ENCODE data around the gene CHRND. TPM values are rescaled to one million over a fixed set of nuclear protein-coding genes. Genes with fewer than 3 reads are reported as not detected.

CHRND gene
- total and polyA plus RNA-seq, 12 donors: 0.07 to 0.39 (median 0.14) TPM; not detected in 7

DNA sequence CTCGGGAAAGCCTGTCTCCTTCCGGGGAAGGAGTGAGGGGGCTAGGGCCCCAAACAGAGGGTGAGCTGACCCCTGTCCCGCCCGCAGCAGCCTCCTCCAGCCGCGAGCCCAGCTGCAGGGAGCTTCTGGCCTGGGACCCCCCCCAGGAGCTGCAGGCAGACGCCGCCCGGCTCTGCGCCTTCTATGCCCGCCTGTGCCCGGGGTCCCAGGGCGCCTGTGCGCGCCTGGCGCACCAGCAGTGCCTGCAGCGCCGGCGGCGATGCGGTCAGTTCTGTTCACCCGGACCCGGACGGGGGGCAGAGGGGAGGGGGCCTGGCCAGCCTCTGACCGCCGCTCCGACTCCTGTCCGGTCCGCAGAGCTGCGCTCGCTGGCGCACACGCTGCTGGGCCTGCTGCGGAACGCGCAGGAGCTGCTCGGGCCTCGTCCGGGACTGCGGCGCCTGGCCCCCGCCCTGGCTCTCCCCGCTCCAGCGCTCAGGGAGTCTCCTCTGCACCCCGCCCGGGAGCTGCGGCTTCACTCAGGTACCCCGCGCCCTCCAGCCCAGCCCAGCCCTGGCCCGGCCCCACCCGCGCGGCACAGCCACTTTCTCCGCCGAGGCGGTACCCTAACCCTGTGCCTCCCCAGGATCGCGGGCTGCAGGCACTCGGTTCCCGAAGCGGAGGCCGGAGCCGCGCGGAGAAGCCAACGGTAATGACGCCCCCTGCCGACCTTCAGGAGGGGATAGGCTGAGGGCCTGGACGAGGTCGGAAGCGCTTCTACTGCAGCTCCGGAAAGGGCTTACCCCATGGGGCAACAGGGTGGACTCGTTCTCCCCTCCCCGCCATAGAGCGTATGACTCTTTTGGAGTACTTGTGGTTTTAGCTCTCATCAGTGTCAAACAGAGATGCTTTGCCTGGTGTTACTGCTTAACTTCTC lies 2.0 kb upstream of the CHRND start:
- intact Hi-C loops (cut with DNase I): loop anchor here in 1 of 2 donors (2.0 to 10.0 kb wide), 2 partner anchors 79 to 619 kb away; no protein-coding TSS in a partner anchor
- peaks cover 7 to 23% of the 10 kb centered on the region in 2 donors for H3K4me1 ChIP-seq (replicated peaks in 1 of 2)
- peaks cover 36% of the 10 kb centered on the region for H3K27me3 ChIP-seq
- DNase-seq: peak in 3 of 7 donors; percentile 43 to 51 (median 44)
- TF ChIP-seq, protein P1, sequence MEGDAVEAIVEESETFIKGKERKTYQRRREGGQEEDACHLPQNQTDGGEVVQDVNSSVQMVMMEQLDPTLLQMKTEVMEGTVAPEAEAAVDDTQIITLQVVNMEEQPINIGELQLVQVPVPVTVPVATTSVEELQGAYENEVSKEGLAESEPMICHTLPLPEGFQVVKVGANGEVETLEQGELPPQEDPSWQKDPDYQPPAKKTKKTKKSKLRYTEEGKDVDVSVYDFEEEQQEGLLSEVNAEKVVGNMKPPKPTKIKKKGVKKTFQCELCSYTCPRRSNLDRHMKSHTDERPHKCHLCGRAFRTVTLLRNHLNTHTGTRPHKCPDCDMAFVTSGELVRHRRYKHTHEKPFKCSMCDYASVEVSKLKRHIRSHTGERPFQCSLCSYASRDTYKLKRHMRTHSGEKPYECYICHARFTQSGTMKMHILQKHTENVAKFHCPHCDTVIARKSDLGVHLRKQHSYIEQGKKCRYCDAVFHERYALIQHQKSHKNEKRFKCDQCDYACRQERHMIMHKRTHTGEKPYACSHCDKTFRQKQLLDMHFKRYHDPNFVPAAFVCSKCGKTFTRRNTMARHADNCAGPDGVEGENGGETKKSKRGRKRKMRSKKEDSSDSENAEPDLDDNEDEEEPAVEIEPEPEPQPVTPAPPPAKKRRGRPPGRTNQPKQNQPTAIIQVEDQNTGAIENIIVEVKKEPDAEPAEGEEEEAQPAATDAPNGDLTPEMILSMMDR (IDR thresholded peaks at IDR 0.05): no peak
- TF ChIP-seq POLR2A (IDR thresholded peaks at IDR 0.05): no peak
- H3K27ac ChIP-seq: no peak overlapping the region
- no peaks in the 10 kb centered on the region for H3K36me3 ChIP-seq (replicated peaks in 1 of 2)
- peak overlapping the region in 1 of 4 donors; percentile 40 for H3K4me3 ChIP-seq
- whole genome bisulfite sequencing, 4 donors: 2 to 18% (median 7%) methylated on average over 3 to 75 of the region's 75 CpGs
- H3K9me3 ChIP-seq (replicated peaks in 1 of 3): no peaks in the 10 kb centered on the region

- no peaks in the 10 kb centered on the region for H3K36me3 ChIP-seq (replicated peaks in 1 of 2)
- H3K4me3 ChIP-seq: no peak overlapping the region
- intact Hi-C loops (cut with DNase I): loop anchor here in 1 of 2 donors (10.0 kb wide), 1 partner anchor 620 kb away; no protein-coding TSS in a partner anchor
- DNase-seq: no peak
- no peak for TF ChIP-seq POLR2A (IDR thresholded peaks at IDR 0.05)
- TF ChIP-seq, protein P1 (IDR thresholded peaks at IDR 0.05): no peak
- peaks cover 7 to 23% of the 10 kb centered on the region in 2 donors for H3K4me1 ChIP-seq (replicated peaks in 1 of 2)
- peaks cover 36% of the 10 kb centered on the region for H3K27me3 ChIP-seq
- 57 to 83% (median 65%) methylated on average over 1 to 6 of the region's 6 CpGs for WGBS, 4 donors
- H3K27ac ChIP-seq: no peak overlapping the region
- H3K9me3 ChIP-seq (replicated peaks in 1 of 3): no peaks in the 10 kb centered on the region
Measured at GRCh38 chr2:232524771-232525170, 1.2 kb upstream of the CHRND start.

GRCh38 chr2:232525199-232525598 lies 761 bp upstream of the CHRND start:
- intact Hi-C loops (cut with DNase I): loop anchor here in 1 of 2 donors (10.0 kb wide), 1 partner anchor 620 kb away; no protein-coding TSS in a partner anchor
- Histone ChIP-seq H3K4me1 (replicated peaks in 1 of 2) (peaks cover 7 to 23% of the 10 kb centered on the region in 2 donors), H3K27ac (no peak overlapping the region), H3K27me3 (peaks cover 36% of the 10 kb centered on the region), H3K9me3 (replicated peaks in 1 of 3) (no peaks in the 10 kb centered on the region), H3K36me3 (replicated peaks in 1 of 2) (no peaks in the 10 kb centered on the region), H3K4me3 (no peak overlapping the region)
- TF ChIP-seq, protein P1 (IDR thresholded peaks at IDR 0.05): no peak
- TF ChIP-seq POLR2A (IDR thresholded peaks at IDR 0.05): no peak
- no peak for DNase-seq
- 78 to 93% (median 84%) methylated on average over 2 to 14 of the region's 14 CpGs for WGBS, 4 donors

DNA sequence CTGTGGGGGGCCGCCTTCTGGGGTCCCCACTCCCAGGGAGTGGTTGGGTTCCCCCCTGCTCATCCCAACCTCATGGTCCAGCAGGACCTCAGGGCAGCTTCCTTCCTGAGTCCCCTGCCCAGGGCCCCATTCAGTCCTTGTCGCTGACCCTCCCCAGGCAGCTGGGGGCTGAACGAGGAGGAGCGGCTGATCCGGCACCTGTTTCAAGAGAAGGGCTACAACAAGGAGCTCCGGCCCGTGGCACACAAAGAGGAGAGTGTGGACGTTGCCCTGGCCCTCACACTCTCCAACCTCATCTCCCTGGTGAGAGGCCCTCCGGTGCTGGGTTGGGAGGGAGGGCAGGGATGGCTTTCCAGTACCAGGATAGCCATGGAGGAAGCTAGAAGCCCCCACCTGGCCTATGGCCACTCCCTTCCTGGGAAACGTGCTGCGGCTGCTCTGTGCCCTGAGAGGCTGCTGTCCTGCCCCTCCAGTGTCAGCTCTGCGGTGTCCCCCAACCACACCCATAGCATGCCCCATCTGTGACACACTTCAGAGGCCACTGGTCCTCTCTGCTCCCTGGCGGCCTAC lies 497 bp downstream of the CHRND start:
- Histone ChIP-seq H3K4me1 (replicated peaks in 1 of 2) (peaks cover 7 to 23% of the 10 kb centered on the region in 2 donors), H3K27me3 (peaks cover 34% of the 10 kb centered on the region), H3K36me3 (replicated peaks in 1 of 2) (no peaks in the 10 kb centered on the region), H3K4me3 (no peak overlapping the region), H3K27ac (no peak overlapping the region), H3K9me3 (replicated peaks in 1 of 3) (no peaks in the 10 kb centered on the region)
- TF ChIP-seq, protein P1 (IDR thresholded peaks at IDR 0.05): no peak
- no peak for TF ChIP-seq POLR2A (IDR thresholded peaks at IDR 0.05)
- 75 to 83% (median 81%) methylated on average over 8 to 13 of the region's 13 CpGs; no CpG with 5 or more reads in 1 of the 4 donors for WGBS, 4 donors
- intact Hi-C loops (cut with DNase I): loop anchor here in 1 of 2 donors (10.0 kb wide), 1 partner anchor 622 kb away; no protein-coding TSS in a partner anchor
- DNase-seq: no peak
